Ovary (tissue), 9 donors: ENCODE data around the gene MPZL2. TPM values are rescaled to one million over a fixed set of nuclear protein-coding genes. Genes with fewer than 3 reads are reported as not detected.

ENCODE experiments used
- DNase-seq, 5 donors: peaks; one replicate each; pipeline ENCODE4 v3.0.0-alpha.2; 2019 to 2020
- H3K27ac ChIP-seq, 2 donors: fragments of 200-600 bp; one replicate each; pipeline versions ENCODE4 v1.5.1 to v1.8.0; 2019 to 2022
- H3K27me3 ChIP-seq: fragments of 200-600 bp; one replicate; pipeline ENCODE4 v1.8.0; 2022
- H3K36me3 ChIP-seq: fragments of 200-600 bp; sonication (generic); one replicate; pipeline ENCODE4 v1.5.1; 2019
- H3K4me1 ChIP-seq: one replicate; pipeline ENCODE4 v1.8.1; 2013; ENCODE audit warnings: mild to moderate bottlenecking, moderate library complexity; ENCODE audit not compliant: insufficient read depth
- H3K4me3 ChIP-seq: fragments of 200-600 bp; sonication (generic); one replicate; pipeline ENCODE4 v1.5.1; 2017
- H3K9me3 ChIP-seq, 2 donors: fragments of 200-600 bp in 1 of 2; sonication (generic) in 1 of 2; one replicate each; pipeline versions ENCODE4 v1.5.1 to v1.8.1; 2013 to 2019; ENCODE audit warnings: mild to moderate bottlenecking in 1 of 2, moderate library complexity in 1 of 2
- CTCF ChIP-seq, 3 donors: fragments of 450-650 bp in 2 of 3; fragments of 200-600 bp in 1 of 3; IDR thresholded peaks; one replicate each; pipeline versions ENCODE4 v1.5.1 to v1.8.0; 2016 to 2022; ENCODE audit warnings: antibody characterized with exemption in 3 of 3, mild to moderate bottlenecking in 1 of 3
- EP300 ChIP-seq: sonication (generic); formaldehyde crosslinking; IDR thresholded peaks from one replicate; pipeline ENCODE4 v1.6.1; 2017; ENCODE audit warnings: antibody characterized with exemption
- POLR2A ChIP-seq: fragments of 450-650 bp; IDR thresholded peaks from one replicate; pipeline ENCODE4 v1.6.1; 2017; ENCODE audit warnings: antibody characterized with exemption, mild to moderate bottlenecking, moderate library complexity
- WGBS, 3 donors: extraction: QIAGEN DNeasy Blood & Tissue Kit in 1 of 3; methylation state at CpG; one replicate each; pipeline versions ENCODE4 v1.1.5 to v1.1.7; 2013 to 2017; 5-methylcytosine and 5-hydroxymethylcytosine counted together
- intact Hi-C, 4 donors: fragments of 100-400 bp; cut with DNase I; formaldehyde crosslinking; loops; one replicate each; pipeline versions ENCODE4 v1.11.0 to v1.15.1; 2022 to 2023
- polyA plus RNA-seq, 2 donors: library from polyadenylated mRNA; stranded (reverse); fragments of 200-250 nt in 1 of 2; fragments of 350-450 nt in 1 of 2; fragmentation: Illumina TruSeq in 1 of 2; extraction: RNeasy Lipid Tissue Mini Kit (QIAGEN cat#74804) in 1 of 2; gene quantifications; one replicate each; pipeline ENCODE4 v1.2.3, GENCODE V29; 2013 to 2014
- total RNA-seq, 7 donors: library from RNA; depleted of rRNA in 2 of 7; stranded (reverse); fragments of >200 nt in 2 of 7; fragmentation: NEBNext Ultra II Directional in 3 of 7; extraction: Animal tissue kit (Norgen Biotek cat#: 25700) in 3 of 7; gene quantifications; one replicate each; pipeline versions ENCODE4 v1.1.0 to v1.2.4, GENCODE V29; 2016 to 2023
- donor health status: DM: no; HTN: no; CAD: no; lungs with moderate emphysema.
- donor health status: DM: no; HTN: no; CAD: no.
- donor health status: Bipolar disorder and iron deficiency.
- donor health status: DM: yes; HTN: yes; CAD: no.
- donor health status: DM: no; HTN: no; CAD: no.
- donor health status: DM: yes; HTN: yes; CAD: no.

Gene MPZL2
- total and polyA plus RNA-seq, 9 donors: 4.4 to 42.5 (median 9.6) TPM

GRCh38 chr11:118294053-118294452 is 30.0 kb upstream of the MPZL2 start:
- H3K36me3 ChIP-seq: no peaks in the 10 kb centered on the region
- no peaks in the 10 kb centered on the region for H3K4me1 ChIP-seq
- H3K9me3 ChIP-seq: no peaks in the 10 kb centered on the region
- WGBS, 3 donors: 83 to 86% (median 85%) methylated on average over 2 of the region's 2 CpGs
- H3K4me3 ChIP-seq: no peak overlapping the region
- no peak for DNase-seq
- no peak for TF ChIP-seq EP300
- no peak for TF ChIP-seq CTCF (IDR thresholded peaks at IDR 0.05)
- no peak for TF ChIP-seq POLR2A
- H3K27ac ChIP-seq: no peak overlapping the region
- intact Hi-C loops: no loop called here
- H3K27me3 ChIP-seq: no peaks in the 10 kb centered on the region

DNA sequence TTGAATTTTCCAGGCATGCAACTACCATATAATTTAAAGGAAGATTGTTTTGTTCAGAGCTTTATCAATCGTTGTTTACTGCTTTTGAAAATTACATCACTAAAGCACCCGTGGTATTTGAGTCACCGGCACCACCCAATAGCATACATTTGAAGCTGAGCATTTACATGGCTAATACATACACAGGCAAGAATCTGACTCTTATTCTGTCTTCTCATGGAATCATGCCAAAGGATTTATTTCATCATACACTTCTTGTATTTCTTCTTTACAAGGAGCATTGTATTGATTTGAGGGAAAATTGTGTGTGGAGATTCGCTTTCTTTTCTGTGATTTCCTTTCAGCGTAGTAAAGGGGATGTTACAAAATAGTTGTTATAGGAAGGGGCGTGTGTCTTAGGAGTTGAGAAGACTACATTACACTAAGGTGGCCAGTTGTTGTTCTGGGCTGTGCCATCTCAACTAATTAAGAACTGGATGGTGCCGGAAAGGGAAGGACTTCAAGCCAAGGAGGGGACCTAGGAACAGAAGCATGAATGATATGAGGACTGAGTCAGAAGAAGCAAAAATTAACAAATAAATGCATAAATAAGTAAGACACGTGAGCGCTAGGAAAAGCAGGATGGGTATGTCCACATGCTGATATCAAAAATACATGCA is 27.5 kb upstream of the MPZL2 start:
- no peak for DNase-seq
- Histone ChIP-seq H3K27me3 (no peaks in the 10 kb centered on the region), H3K36me3 (no peaks in the 10 kb centered on the region), H3K4me1 (no peaks in the 10 kb centered on the region), H3K27ac (no peak overlapping the region), H3K9me3 (no peaks in the 10 kb centered on the region), H3K4me3 (no peak overlapping the region)
- intact Hi-C loops: no loop called here
- TF ChIP-seq CTCF (IDR thresholded peaks at IDR 0.05): no peak
- no peak for TF ChIP-seq EP300
- TF ChIP-seq POLR2A: no peak
- WGBS, 3 donors: 73 to 76% (median 75%) methylated on average over 9 of the region's 9 CpGs

DNA sequence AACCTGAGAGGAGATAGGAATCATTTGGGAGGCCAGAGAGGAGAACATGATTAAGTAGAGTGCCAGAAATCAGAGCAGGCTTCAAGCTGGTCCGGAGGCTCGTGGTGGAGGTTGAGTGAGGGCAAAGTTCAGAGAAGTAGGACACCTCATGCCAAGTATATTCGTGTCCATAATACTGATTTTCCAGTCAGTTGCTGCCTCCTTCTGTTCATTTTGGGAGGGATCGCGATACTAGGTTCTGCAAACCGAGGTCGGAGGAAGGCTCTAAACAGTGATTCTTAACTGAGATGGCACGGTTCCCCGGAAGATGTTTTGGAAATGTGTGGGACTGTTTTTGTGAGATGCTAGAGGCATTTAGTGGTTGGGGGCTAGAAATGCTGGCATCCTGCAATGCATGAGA is 26.8 kb upstream of the MPZL2 start:
- 22 to 32% (median 26%) methylated on average over 9 of the region's 9 CpGs for WGBS, 3 donors
- Histone ChIP-seq H3K27ac (no peak overlapping the region), H3K4me1 (no peaks in the 10 kb centered on the region), H3K27me3 (no peaks in the 10 kb centered on the region), H3K36me3 (no peaks in the 10 kb centered on the region), H3K4me3 (no peak overlapping the region), H3K9me3 (no peaks in the 10 kb centered on the region)
- no peak for DNase-seq
- intact Hi-C loops: no loop called here
- TF ChIP-seq EP300: no peak
- no peak for TF ChIP-seq CTCF (IDR thresholded peaks at IDR 0.05)
- TF ChIP-seq POLR2A: no peak

DNA sequence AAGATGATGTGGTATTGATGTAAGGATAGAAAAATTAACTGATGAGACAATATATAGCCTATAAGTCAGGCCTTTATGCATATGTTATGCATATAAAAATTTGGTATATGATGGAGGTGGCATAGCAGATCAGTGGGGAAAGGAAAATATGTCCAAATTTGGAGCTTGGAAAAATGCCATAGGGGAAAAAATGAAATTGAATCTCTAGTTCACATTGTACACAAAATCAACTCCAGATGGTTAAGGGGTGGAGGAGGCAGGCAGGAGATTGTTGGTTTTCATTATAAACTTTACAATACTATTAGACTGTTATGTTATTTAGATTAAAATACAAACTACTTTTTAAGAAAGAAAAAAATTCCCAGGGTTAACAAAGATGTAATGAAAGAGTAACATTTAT is 25.3 kb upstream of the MPZL2 start:
- DNase-seq: no peak
- Histone ChIP-seq H3K4me1 (no peaks in the 10 kb centered on the region), H3K9me3 (no peaks in the 10 kb centered on the region), H3K27me3 (no peaks in the 10 kb centered on the region), H3K36me3 (no peaks in the 10 kb centered on the region), H3K27ac (no peak overlapping the region), H3K4me3 (no peak overlapping the region)
- intact Hi-C loops: no loop called here
- TF ChIP-seq EP300 (no peak), POLR2A (no peak), CTCF (IDR thresholded peaks at IDR 0.05) (no peak)
